H9 (cell line): ENCODE measurements around the gene SPTBN1. TPM values are rescaled to one million over a fixed set of nuclear protein-coding genes. Genes with fewer than 3 reads are reported as not detected.

Source experiments
- DNase-seq: peaks from one replicate; pipeline ENCODE4 v3.0.0-alpha.2; 2017
- H2AFZ ChIP-seq: one replicate; pipeline ENCODE4 v1.6.1; 2013; ENCODE audit warnings: mild to moderate bottlenecking, low read length, control low read depth, moderate library complexity
- H2AK5ac ChIP-seq: 2 replicates; pipeline ENCODE4 v1.6.1; 2013; ENCODE audit warnings: low read length, control low read depth, mixed read lengths; ENCODE audit not compliant: insufficient read length
- H2BK120ac ChIP-seq: one replicate; pipeline ENCODE4 v1.6.1; 2013; ENCODE audit warnings: low read depth, mild to moderate bottlenecking, low read length, control low read depth, inconsistent platforms; ENCODE audit not compliant: poor library complexity, severe bottlenecking
- H2BK12ac ChIP-seq: 2 replicates; pipeline ENCODE4 v1.6.1; 2013; ENCODE audit warnings: low read length, control low read depth, mixed read lengths, low read depth; ENCODE audit not compliant: insufficient read length
- H2BK15ac ChIP-seq: 2 replicates; pipeline ENCODE4 v1.6.1; 2013; ENCODE audit warnings: low read depth, low read length, control low read depth
- H2BK20ac ChIP-seq: one replicate; pipeline ENCODE4 v1.6.1; 2013; ENCODE audit warnings: low read depth, mild to moderate bottlenecking, low read length, control low read depth, inconsistent platforms; ENCODE audit not compliant: poor library complexity, severe bottlenecking
- H2BK5ac ChIP-seq: 2 replicates; pipeline ENCODE4 v1.6.1; 2013; ENCODE audit warnings: low read length, control low read depth, mixed read lengths; ENCODE audit not compliant: insufficient read length
- H3K14ac ChIP-seq: 2 replicates; pipeline ENCODE4 v1.6.1; 2013; ENCODE audit warnings: low read length, control low read depth; ENCODE audit not compliant: insufficient read depth
- H3K18ac ChIP-seq: 2 replicates; pipeline ENCODE4 v1.6.1; 2013; ENCODE audit warnings: low read depth, mild to moderate bottlenecking, mixed read lengths, low read length, control low read depth; ENCODE audit not compliant: insufficient read length
- H3K23ac ChIP-seq: 2 replicates; pipeline ENCODE4 v1.6.1; 2013; ENCODE audit warnings: low read length, control low read depth, mixed read lengths, low read depth; ENCODE audit not compliant: insufficient read length
- H3K23me2 ChIP-seq: 2 replicates; pipeline ENCODE4 v1.6.1; 2013; ENCODE audit warnings: low read depth, mild to moderate bottlenecking, mixed read lengths, low read length, control low read depth; ENCODE audit not compliant: insufficient read length, poor library complexity, severe bottlenecking
- H3K27ac ChIP-seq: 2 replicates; pipeline ENCODE4 v1.5.1; 2013; ENCODE audit warnings: low read length, control low read depth, mixed read lengths, low read depth; ENCODE audit not compliant: insufficient read length
- H3K27me3 ChIP-seq: 2 replicates; pipeline ENCODE4 v1.6.1; 2013; ENCODE audit warnings: low read length, control low read depth, inconsistent platforms; ENCODE audit not compliant: insufficient read depth
- H3K4ac ChIP-seq: 2 replicates; pipeline ENCODE4 v1.6.1; 2013; ENCODE audit warnings: low read depth, mild to moderate bottlenecking, control low read depth, inconsistent platforms, low read length, moderate library complexity
- H3K4me1 ChIP-seq: 2 replicates; pipeline ENCODE4 v1.6.1; 2013; ENCODE audit warnings: low read length, control low read depth, inconsistent platforms; ENCODE audit not compliant: insufficient read depth
- H3K4me2 ChIP-seq: 2 replicates; pipeline ENCODE4 v1.6.1; 2013; ENCODE audit warnings: low read length, control low read depth, mixed read lengths; ENCODE audit not compliant: insufficient read length, insufficient read depth
- H3K56ac ChIP-seq: 2 replicates; pipeline ENCODE4 v1.6.1; 2013; ENCODE audit warnings: low read depth, mild to moderate bottlenecking, mixed read lengths, low read length, control low read depth; ENCODE audit not compliant: insufficient read length
- H3K79me1 ChIP-seq: 2 replicates; pipeline ENCODE4 v1.6.1; 2013; ENCODE audit warnings: low read depth, mild to moderate bottlenecking, moderate library complexity, low read length, control low read depth, inconsistent platforms; ENCODE audit not compliant: insufficient read depth, poor library complexity, severe bottlenecking
- H3K79me2 ChIP-seq: 2 replicates; pipeline ENCODE4 v1.6.1; 2013; ENCODE audit warnings: low read length, control low read depth, inconsistent platforms; ENCODE audit not compliant: insufficient read depth
- H3K9ac ChIP-seq: 2 replicates; pipeline ENCODE4 v1.6.1; 2013; ENCODE audit warnings: low read length, control low read depth, mixed read lengths; ENCODE audit not compliant: insufficient read length; ENCODE audit errors: extremely low read depth
- H3K9me3 ChIP-seq: one replicate; pipeline ENCODE4 v1.6.1; 2013; ENCODE audit warnings: low read depth, low read length, inconsistent platforms; ENCODE audit not compliant: control insufficient read depth
- H3T11ph ChIP-seq: one replicate; pipeline ENCODE4 v1.6.1; 2013; ENCODE audit warnings: mild to moderate bottlenecking, low read length, control low read depth, inconsistent platforms
- H4K20me1 ChIP-seq: one replicate; pipeline ENCODE4 v1.6.1; 2013; ENCODE audit not compliant: control insufficient read depth, insufficient read length, insufficient read depth
- H4K5ac ChIP-seq: 2 replicates; pipeline ENCODE4 v1.6.1; 2013; ENCODE audit warnings: low read depth, mild to moderate bottlenecking, mixed read lengths, low read length, control low read depth; ENCODE audit not compliant: insufficient read length
- H4K8ac ChIP-seq: replicated peaks from 2 replicates; pipeline ENCODE4 v1.6.1; 2013; ENCODE audit warnings: low read length, control low read depth, mixed read lengths, low read depth; ENCODE audit not compliant: insufficient read length
- H4K91ac ChIP-seq: 2 replicates; pipeline ENCODE4 v1.6.1; 2013; ENCODE audit warnings: low read depth, mild to moderate bottlenecking, moderate library complexity, mixed read lengths, low read length, control low read depth; ENCODE audit not compliant: insufficient read length
- H3K27ac Mint-ChIP-seq, 3 experiments: 2 replicates in 2 of 3; 3 replicates in 1 of 3; pipeline ENCODE4 v1.8.0; 2020 to 2021; ENCODE audit warnings: mixed read lengths in 3 of 3, mild to moderate bottlenecking in 1 of 3, moderate library complexity in 1 of 3
- H3K27me3 Mint-ChIP-seq: 2 replicates; pipeline ENCODE4 v1.8.0; 2021; ENCODE audit warnings: low read depth, mild to moderate bottlenecking, moderate library complexity, mixed read lengths
- H3K36me3 Mint-ChIP-seq, 3 experiments: 2 replicates in 2 of 3; 3 replicates in 1 of 3; pipeline ENCODE4 v1.8.0; 2020 to 2021; ENCODE audit warnings: low read depth in 3 of 3, mixed read lengths in 3 of 3; ENCODE audit not compliant: insufficient read depth in 1 of 3
- H3K4me1 Mint-ChIP-seq, 2 experiments: 2 replicates each; pipeline ENCODE4 v1.8.0; 2020; ENCODE audit warnings: mixed read lengths in 2 of 2
- H3K4me3 Mint-ChIP-seq, 2 experiments: 2 replicates in 1 of 2; 3 replicates in 1 of 2; pipeline ENCODE4 v1.8.0; 2020 to 2021; ENCODE audit warnings: mild to moderate bottlenecking in 2 of 2, mixed read lengths in 2 of 2, moderate library complexity in 1 of 2
- H3K9me3 Mint-ChIP-seq, 2 experiments: 2 replicates in 1 of 2; 3 replicates in 1 of 2; pipeline ENCODE4 v1.8.0; 2020; ENCODE audit warnings: mild to moderate bottlenecking in 2 of 2, mixed read lengths in 2 of 2, moderate library complexity in 1 of 2
- WGBS: extraction: QIAGEN DNeasy Blood & Tissue Kit; methylation state at CpG from one replicate; pipeline ENCODE4 v1.1.7; 2013; ENCODE audit warnings: missing lambda C conversion rate, low lambda C conversion rate, mixed read lengths; ENCODE audit not compliant: insufficient read length; ENCODE audit errors: extremely low coverage; 5-methylcytosine and 5-hydroxymethylcytosine counted together
- total RNA-seq: library from RNA; stranded (reverse); gene quantifications from 2 replicates; pipeline ENCODE4 v1.2.1, GENCODE V29; 2021
- TF ChIP-seq, protein P1 (sequence below): fragments of 200-600 bp; sonication (generic); conservative IDR thresholded peaks from 3 replicates; pipeline ENCODE4 v1.8.0; 2021; ENCODE audit warnings: antibody characterized with exemption, mild to moderate bottlenecking

The SPTBN1 gene
- total RNA-seq, 1 experiment from 2014 or later: 164 TPM

DNA sequence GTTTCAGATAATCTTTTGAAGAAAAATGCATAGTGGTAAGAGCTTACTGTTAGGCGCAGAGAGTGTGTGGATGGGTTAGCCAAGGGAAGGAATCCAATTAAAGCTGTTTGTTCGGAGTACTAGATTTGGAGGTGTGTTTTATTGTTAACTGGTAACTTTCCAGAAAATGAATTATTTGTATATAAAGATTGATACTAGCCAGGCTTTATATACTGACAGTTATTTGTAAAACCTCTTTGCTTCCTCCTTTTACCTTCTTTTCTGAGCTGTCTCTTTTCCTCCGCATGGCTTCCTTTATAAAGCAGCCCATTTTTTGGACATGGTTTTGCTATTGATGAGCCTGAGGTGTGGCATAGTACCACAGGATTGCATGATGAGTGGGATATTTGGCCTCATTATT is 25.6 kb downstream of the SPTBN1 start:
- Histone ChIP-seq H2BK5ac (no peak overlapping the region), H2AFZ (no peak overlapping the region), H4K91ac (no peak overlapping the region), H3K14ac (no peak overlapping the region), H3K9me3 (no peaks in the 10 kb centered on the region), H3K23me2 (no peaks in the 10 kb centered on the region), H4K20me1 (no peaks in the 10 kb centered on the region), H3K4ac (no peak overlapping the region), H3K79me2 (no peaks in the 10 kb centered on the region), H2AK5ac (no peak overlapping the region), H3K4me1 (peaks cover 2% of the 10 kb centered on the region; the same call in 1 of the 2 replicates), H2BK120ac (no peak overlapping the region), H3K4me2 (no peak overlapping the region), H2BK20ac (no peak overlapping the region), H3T11ph (no peak overlapping the region), H3K18ac (no peak overlapping the region), H3K9ac (no peak overlapping the region), H4K8ac (no peak overlapping the region), H3K56ac (no peak overlapping the region), H2BK15ac (no peak overlapping the region), H3K27ac (no peak overlapping the region), H2BK12ac (no peak overlapping the region), H3K23ac (no peak overlapping the region), H4K5ac (no peak overlapping the region), H3K27me3 (no peaks in the 10 kb centered on the region), H3K79me1 (no peaks in the 10 kb centered on the region)
- TF ChIP-seq, protein P1, sequence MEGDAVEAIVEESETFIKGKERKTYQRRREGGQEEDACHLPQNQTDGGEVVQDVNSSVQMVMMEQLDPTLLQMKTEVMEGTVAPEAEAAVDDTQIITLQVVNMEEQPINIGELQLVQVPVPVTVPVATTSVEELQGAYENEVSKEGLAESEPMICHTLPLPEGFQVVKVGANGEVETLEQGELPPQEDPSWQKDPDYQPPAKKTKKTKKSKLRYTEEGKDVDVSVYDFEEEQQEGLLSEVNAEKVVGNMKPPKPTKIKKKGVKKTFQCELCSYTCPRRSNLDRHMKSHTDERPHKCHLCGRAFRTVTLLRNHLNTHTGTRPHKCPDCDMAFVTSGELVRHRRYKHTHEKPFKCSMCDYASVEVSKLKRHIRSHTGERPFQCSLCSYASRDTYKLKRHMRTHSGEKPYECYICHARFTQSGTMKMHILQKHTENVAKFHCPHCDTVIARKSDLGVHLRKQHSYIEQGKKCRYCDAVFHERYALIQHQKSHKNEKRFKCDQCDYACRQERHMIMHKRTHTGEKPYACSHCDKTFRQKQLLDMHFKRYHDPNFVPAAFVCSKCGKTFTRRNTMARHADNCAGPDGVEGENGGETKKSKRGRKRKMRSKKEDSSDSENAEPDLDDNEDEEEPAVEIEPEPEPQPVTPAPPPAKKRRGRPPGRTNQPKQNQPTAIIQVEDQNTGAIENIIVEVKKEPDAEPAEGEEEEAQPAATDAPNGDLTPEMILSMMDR: no peak
- Mint-ChIP-seq H3K9me3 (peaks cover 17 to 19% of the 10 kb centered on the region in 2 experiments), H3K27me3 (no peaks in the 10 kb centered on the region; the same call in 1 of the 2 replicates), H3K36me3 (peaks cover 9 to 21% (median 16%) of the 10 kb centered on the region in 3 experiments), H3K27ac (no peak overlapping the region), H3K4me3 (no peak overlapping the region), H3K4me1 (peaks cover 12 to 26% of the 10 kb centered on the region in 2 experiments)
- DNase-seq: no peak
- no CpG with 5 or more reads among the region's 3 CpGs for WGBS
